Activated CD4-positive, alpha-beta T cell treated with anti-CD3 and anti-CD28 coated beads for 1 hour (primary cell): ENCODE data around the gene IGFALS.
"Not testable (repeated sequence)": the region's sequence is repeated elsewhere in the genome, so short reads cannot be mapped to it uniquely, and the experiment has no call there.

Experiments
- DNase-seq: peaks from one replicate; pipeline ENCODE4 v3.0.0-alpha.2; 2020

Gene IGFALS

GRCh38 chr16:1817716-1818115, 24.2 kb upstream of the IGFALS start:
- DNase-seq: no peak

DNA sequence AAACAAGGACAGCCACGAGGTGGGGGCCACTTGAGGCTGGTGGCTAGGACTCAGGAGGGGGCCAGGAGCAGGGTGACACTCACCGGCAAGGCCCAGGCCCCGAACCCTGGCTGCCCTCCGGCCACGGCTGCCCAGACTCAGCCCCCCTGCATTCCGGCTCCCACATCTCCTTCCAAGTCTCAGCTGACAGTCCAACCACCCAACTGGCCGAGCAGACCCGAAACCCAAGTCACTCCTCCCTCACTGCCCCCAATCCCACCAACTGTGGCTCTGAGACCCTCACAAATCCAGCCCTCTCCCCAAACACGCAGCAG, 23.7 kb upstream of the IGFALS start:
- no peak for DNase-seq

DNA sequence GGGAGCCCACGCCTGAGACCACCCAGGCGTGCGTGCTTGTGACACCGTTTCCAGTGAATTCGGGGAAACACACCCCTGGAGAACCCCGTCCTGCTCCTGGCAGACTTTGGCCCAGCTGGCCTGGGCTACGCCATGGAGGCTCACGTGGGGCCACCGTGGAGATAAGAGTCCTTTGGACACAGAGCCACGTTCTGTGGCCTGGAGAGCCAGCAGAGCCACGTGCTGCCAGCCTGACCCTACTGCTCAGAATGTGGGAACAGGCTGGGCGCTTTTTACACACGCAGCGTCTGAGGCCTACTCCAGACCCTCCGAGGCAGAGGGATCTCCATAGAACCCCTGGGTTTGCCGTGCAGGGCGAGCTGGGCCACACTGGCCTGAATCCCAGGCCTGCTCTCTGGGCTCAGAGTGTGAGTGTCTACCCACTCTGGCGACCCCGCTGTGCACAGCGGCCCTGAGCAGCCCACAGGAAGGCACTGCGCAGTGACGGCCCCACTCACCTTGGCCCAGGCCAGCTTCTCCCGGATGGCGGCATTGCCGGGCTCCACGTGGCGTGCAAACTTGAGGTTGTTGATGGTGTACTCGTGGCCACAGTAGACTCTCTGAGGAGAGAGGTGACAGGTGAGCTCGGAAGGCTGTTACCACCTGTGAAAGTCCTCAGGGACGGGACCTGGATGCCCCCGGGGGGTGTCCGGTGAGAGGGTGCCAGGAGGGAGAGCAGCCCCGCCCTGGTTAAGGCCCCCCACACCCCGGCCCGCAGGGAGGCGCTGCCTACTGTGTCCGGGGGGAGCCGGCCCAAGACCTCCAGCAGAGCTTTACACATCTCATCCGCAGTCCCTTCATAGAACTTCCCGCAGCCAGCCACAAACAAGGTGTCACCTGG, 23.1 kb upstream of the IGFALS start:
- no peak for DNase-seq

GRCh38 chr16:1815461-1815860, 22.0 kb upstream of the IGFALS start:
- DNase-seq: no peak

DNA sequence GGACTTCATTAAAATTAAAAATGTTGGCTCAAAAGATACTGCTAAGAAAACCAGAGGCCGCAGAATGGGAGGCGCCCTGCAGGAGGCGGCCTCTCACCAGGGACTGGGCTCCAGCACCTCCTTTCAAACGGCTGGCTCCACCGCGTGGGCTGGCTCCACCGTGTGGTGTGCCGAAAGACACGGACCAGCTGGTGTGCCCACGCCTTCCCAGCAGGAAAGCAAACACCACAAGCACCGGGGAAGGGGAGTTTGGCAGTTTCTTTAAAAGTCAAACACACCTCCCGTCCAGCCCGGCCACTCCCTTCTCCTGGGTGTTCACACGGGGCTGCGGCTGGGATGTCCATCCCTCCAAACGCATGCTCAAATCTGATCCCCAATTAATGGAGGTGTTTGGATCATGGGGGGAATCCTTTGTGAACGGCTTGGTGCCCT, 19.2 kb upstream of the IGFALS start:
- peak; percentile 42 for DNase-seq

- no peak for DNase-seq
Observed at GRCh38 chr16:1810536-1810935, 17.0 kb upstream of the IGFALS start.

- DNase-seq: no peak
Observed at GRCh38 chr16:1810106-1810505, 16.6 kb upstream of the IGFALS start.

GRCh38 chr16:1809281-1809801, 15.8 kb upstream of the IGFALS start:
- DNase-seq: no peak

DNA sequence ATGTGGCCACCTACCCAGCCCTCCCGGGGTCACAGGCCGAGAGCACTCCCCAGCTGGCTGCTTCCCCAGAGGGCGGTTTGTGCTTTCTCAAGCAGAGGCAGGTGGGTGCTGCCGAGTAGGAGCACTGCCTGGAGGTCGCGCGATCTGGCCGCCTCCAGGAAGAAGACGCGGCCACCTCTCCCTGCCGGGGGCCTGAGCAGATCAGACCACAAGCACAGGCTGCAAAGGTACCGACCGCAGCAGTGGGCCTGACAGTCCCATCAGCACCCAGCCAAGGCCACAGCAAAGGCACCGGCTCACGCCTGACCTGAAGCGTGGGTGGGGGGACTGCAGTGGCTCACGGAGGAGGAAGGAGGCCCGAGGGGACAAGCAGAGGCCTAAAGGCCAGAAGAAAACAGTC, 15.2 kb upstream of the IGFALS start:
- DNase-seq: no peak

DNA sequence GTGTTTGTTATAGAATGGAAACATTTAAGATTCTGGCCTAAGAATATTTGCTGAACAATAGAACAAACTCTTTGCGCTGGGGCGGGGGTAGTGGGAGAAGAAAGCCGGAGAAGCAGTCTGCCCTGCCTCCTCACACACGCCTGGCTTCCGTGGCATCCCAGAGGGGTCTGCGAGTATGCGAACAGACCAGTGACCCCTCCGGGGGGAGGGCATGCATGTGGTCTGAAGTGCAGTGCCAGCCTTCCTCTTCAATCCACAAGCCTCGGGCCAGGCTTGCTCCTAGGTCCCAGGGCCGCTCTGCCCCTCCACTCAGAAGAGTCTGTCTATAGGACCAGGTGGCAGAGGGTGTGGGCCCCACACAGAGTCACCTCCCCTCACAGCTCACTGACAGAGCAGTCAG, 14.1 kb upstream of the IGFALS start:
- DNase-seq: no peak

GRCh38 chr16:1800701-1801100, 7.2 kb upstream of the IGFALS start:
- no peak for DNase-seq

- DNase-seq: not testable (repeated sequence)
Observed at GRCh38 chr16:1799263-1799662, 5.8 kb upstream of the IGFALS start.

DNA sequence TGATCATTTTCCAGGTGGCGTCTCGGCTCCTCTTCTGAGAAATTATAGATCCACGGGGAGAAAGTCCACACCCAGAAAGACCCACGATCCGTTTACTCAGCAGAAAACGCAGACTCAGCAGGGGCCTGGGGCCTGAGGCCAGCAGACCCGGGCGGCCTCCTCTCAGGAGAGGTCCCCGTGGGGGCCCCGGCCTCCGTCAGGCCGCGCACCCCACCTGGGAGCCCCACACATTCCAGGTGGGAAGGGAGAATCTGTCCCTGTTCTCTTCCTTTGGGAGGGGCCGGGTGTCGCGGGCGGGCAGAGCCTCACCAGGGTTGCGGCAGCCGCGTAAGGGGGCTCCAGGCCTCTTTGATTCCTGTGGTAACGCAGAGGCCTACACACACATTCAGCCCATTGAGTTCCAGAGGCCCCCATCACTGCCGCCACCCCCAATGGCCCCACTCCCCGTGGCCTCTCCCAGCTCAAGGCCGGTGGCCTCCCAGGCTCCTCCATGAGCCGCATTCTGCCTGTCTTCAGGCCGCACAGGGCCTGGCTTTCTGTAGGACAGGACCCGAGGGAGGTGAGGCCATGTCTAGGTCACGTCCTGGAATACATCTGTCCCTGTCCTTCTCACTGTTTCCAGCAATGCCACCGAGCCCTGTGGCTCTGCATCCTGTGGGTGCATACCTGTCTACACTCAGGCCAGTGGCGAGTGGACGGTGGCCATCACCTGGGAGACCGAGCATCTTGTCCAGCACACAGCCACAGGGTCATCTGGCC, 1.6 kb upstream of the IGFALS start:
- no peak for DNase-seq

- DNase-seq: no peak
Observed at GRCh38 chr16:1794221-1794871, 841 bp upstream of the IGFALS start.

DNA sequence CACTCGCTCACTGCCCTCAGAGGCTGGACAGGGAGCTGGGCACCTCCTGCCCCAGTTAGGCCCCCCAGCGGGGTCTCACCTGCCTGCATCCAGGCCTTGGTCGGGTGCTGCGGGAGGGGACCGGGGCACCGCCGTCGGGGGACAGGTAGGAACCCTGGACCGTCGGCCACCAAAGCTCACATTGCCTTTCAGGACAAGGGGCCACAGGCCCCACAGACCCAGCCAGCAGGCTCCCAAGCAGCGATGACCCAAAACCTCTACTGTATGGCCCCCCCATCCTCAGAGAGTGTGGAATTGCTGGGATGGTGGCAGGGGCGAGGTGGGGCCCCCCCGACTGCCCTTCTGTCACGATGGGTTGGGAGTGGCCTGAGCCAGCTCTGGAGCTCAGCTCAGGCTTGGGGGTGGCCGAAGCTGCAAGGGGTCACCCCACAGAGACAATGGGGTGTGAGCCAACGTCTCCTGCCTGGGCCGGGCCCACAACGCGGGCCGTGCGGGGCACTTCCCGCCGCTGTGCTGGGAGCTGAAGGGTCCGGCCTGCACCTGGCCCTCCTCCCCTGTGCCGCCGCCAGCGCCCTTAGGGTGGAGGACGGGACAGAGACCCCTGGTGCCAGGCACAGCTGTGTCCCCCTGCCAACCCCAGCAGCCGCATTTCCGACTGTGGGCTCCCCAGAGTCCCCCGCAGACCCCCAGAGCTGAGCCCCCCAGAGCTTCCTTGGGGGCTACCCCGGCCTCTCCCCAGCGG, 498 bp downstream of the IGFALS start:
- DNase-seq: no peak

DNA sequence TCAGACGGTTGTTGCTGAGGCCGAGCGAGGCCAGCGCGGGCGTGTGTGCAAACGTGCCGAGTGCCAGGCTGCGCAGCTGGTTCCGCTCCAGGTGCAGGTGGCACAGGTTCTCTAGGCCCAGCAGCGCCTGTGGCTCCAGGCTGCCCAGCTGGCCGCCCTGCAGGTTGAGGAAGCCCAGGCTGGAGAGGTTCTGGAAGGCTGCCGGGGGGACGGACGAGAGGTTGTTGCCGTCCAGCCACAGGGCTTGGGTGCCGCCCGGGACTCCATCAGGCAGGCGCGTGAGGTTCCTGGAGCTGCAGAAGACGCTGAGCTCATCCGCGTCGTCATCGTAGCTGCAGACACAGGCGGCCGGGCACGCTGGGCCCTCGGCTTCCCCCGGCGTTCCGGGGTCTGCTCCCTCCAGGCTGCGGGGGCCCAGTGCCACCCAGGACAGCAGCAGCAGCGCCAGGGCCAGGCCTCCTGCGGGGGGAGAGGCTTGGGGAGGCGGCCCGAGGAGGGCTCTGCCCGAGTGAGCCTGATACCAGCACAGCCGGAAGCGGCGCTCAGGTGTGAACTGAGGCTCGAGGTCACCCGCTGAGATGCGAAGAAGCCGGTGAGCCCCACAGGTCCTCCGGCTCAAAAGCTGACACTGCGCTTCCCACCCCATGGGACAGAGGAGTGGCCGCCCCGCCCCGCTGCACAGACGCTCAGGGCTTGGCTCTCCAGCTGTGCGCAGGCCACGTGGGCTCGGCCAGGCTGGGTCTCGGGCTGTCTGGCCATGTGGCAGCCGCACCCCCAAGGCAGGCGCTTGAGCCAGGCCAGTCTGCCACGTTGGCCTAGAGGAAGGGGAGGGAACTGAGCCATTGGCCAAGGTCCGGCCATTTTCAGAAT, 1.3 kb downstream of the IGFALS start:
- no peak for DNase-seq

DNA sequence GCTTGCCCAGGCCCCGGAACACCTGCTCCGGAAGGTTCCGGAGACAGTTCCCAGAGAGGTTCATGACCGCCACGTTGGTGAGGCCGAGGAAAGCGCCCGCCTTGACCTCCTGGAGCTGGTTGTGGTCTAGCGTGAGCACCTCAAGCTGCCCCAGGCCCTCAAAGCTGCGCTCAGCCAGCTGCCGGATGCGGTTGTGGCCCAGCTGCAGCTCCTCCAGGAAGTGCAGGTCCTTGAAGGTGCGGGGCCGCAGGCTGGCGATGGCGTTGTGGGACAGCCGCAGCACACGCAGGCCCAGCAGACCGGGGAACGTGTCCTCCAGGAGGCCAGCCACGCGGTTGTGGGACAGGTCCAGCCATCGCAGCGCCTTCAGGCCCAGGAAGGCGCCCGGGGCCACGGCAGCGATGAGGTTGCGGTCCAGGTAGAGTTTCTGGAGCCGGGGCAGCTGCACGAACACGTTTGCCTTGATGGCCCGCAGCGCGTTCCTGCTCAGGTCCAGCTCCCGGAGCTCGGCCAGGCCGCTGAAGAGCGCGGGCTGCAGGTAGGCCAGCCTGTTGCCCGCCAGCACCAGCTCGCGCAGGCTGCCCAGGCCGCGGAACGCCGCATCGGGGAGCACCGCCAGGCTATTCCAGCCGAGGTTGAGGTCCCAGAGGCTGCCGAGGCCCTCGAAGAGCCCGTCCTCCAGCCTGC, 2.1 kb downstream of the IGFALS start:
- DNase-seq: peak; percentile 6

GRCh38 chr16:1790611-1791255, 2.8 kb downstream of the IGFALS start:
- peak; percentile 6 for DNase-seq

GRCh38 chr16:1790261-1790610, 3.3 kb downstream of the IGFALS start:
- DNase-seq: no peak

GRCh38 chr16:1789643-1790045, 3.9 kb downstream of the IGFALS start:
- no peak for DNase-seq

DNA sequence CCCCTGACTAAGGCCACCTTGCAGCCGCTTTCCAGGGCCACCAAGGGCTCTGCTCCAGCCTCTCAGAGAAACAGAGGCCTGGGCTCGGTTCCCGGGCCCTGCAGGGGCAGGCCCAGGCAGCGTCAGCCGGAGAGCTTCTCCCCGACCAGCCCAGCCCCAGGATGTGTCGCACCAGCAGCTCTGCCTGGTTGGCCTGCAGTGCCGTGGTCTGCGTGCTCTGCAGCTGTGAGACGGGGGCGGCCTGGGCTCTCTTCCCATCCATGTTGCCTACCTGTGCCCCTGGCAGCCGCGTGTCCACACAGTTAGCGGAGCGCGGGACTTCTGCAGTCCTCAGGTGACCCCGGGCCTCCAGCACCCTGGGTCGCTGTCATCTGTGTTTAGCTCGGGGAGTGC, 4.8 kb downstream of the IGFALS start:
- no peak for DNase-seq
